Renal cortex interstitium (tissue), 11 donors: Measurements from ENCODE around the gene OPN4. TPM values are rescaled to one million over a fixed set of nuclear protein-coding genes. Genes with fewer than 3 reads are reported as not detected.

ENCODE experiments used
- DNase-seq, 11 donors: peaks; one replicate each; pipeline ENCODE4 v3.0.0-alpha.2; 2013; ENCODE audit warnings: low read depth in 9 of 11, low spot score in 4 of 11; ENCODE audit errors: extremely low read depth in 1 of 11
- polyA plus RNA-seq, 3 donors: library from polyadenylated mRNA; unstranded; fragments of 120-200 nt; gene quantifications; one replicate each; pipeline ENCODE4 v1.2.1, GENCODE V29; 2013; ENCODE audit not compliant: insufficient read length in 3 of 3

Gene OPN4
- polyA plus RNA-seq, 3 donors: not detected

DNA sequence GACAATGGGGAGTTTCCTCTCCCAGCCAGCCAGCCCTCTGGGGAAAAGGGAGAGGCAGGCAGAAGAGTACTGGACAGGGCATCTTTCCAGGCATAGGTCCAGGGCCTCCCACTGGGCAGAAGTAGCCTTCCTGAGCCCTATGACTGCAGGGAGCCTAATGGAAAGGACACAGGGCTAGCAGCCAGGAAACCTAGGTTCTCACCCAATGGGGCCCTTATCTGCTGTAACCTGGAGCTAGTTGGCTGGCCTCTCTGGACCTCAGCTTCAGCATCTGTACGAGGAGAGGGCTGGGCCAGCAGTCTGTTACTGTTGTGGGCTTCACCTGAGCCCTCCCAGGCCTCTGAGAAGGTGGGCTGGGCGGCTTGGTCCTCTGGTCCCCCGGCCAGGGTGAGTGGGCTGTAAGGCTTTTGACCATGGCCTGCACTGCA, 36.3 kb downstream of the OPN4 start:
- no peak for DNase-seq

DNA sequence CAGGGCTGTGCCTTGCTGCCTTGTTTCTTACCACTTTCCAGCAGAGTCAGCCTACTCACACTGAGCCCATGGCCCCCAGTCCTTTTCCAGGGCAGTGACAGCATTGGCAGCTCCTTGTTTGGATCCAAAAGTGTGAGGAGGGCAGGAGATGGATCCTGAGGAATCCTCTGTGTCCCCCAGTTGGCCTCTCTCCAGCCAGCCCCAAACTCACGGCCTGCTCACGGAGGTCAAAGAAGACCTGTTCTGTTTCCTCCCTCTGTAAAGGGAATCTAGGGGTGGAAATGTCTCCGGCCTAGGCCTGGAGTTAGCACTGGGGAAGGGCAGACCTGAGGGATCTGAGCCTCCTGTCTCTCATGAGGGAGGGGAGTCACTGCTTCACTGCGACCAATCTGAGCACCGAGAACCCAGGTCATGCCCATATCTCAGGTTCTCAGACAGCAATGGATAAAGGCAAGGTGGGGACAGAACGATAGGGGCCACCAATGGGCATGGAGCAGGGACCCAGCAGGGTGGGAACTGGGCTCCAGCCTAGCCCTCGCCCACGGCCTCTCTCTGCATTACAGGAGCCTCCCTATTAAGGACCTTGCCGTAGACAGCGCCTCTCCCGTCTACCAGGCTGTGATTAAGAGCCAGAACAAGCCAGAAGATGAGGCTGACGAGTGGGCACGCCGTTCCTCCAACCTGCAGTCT, 37.1 kb downstream of the OPN4 start:
- no peak for DNase-seq

DNA sequence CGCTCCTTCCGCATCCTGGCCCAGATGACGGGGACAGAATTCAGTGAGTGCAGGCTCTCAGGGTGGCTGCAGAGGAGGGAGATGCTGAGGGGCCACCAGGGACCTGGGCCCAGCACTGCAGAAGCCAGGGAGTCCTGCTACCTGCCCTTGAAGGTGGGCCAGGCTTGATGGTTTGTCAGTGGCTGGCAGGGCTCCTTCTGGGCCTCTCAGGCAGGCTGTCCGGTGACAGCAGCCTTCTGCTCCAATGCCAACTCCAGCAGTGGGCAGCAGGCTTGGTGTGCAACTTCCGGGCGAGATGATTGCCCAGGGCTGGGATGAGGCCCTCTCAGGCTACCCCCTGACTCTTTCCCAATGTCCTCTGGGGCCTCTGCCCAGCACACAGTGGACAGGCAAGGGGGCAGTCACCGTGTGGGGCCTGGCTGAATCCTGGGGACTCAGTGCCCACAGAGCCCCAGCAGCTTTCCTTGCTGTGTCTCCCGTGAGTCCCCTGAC, 37.7 kb downstream of the OPN4 start:
- no peak for DNase-seq

DNA sequence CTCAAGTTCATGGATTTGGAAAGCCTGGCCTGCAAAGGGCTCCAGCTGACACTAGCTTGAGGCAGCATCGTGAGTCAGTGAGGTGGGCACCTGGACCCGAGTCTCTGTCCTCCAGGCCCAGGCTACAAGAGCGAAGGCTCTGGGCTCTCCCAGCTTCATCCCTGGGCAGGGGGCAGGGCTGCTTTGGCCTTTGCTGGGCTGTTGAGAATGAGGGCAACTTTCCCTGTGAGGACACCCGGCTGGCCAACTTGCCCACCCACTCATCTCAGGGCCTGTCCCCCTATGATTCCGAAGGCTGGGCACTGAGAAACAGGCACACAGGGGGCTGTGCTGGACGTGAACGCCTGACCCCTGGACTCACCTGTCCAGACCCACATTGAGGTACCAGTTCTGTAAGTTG, 38.3 kb downstream of the OPN4 start:
- no peak for DNase-seq

DNA sequence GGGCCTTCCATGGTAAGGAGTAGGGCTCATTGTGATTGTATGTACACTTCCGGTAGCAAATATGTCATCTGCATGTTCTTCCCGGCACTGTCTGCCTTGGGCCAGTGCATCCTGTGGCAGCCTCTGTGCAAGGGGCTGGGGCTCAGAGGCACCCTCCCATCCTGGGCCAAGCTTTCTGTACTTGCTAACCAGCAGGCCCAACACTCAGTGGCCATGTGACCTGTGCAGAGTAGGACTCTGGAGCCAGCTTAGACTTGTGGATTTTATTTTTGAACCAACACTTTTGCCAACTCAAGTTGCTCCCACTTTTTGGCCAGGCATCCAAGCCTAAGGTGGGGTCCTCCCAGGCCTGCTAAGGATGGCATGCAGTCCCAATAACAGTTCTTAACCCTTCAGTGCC, 38.9 kb downstream of the OPN4 start:
- no peak for DNase-seq

DNA sequence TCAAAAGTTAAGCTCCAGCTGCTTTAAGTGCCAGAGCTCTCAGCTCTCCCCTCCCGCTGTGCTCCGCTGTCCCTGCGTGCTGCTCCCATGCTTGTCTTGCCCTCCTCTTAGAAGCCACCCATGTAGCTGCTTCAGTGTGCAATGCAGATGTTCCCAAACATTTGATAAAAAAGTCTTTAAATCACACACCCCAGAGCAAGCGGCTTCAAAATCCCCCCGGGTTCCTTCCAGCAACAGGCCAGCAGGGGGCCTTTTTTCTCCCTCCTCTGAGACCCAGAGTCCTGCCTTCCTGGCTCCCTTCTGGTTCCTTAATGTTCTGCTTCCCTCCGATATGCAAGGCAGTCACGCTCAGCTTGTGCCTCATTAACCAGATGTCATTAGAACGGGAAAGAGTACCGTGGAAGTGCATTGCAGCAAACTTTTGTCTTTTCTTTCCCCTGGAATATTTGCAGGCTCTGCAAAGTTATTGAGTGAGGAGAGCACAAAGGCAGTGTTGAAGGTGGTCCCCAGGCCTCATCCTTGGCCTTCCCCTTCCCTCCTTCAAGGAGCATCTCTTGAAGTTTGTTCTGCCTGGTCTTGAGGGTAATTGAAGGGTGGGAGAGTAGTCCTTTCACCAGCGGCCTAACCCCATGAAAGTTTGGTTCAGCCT, 39.5 kb downstream of the OPN4 start:
- peak in 7 of 11 donors; percentile 45 to 78 (median 63) for DNase-seq

DNA sequence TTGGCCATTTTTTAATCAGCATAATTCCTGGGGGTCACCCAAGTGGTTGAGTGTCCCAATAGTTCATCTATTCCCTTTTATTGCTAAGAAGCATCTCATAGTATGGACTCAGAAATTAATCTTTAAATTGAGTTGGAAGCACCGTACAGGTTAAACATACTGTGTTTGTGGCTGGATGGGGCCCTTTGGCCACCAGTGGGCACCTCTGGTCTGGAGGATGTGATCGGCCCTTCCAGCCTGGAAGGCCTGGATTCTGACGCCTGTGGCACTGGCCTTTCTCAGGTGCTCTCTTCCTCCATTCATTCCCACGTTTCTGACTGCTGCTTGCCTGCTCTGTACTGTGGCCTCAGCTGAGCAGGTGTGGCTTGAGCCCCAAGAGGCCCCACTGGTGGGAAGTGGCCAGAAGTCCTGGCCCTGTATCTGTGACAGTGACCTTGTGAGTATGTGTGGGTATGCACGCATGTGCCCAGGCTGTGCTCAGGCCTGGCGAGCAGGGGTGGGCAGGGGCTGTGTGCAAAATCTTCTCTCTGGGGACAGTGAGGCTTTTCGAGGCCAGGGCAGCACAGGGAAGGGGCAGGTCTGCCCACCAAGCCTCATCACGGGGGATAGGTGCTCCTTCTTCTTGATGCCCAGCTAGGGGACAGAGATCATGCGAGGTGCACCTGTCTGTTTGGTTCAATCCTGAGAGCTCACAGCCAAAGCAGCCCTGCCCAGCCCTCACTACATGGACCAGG, 44.0 kb downstream of the OPN4 start:
- no peak for DNase-seq

DNA sequence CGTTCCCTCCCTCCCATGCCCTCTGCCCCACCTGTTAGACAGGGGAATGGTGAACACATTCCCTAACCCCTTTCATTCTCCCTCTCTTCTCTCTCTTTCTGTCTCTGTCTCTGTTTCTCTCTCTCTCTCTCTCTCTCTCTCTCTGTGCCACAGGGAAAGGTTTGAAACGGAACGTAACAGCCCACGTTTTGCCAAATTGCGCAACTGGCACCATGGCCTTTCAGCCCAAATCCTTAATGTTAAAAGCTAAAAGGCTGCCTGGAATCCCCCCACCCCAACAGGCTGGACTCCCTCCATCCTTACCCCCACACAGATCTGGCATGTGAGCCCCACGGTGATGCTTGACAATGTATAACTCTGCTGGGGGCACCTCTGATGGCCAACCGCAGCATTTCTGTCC, 44.8 kb downstream of the OPN4 start:
- no peak for DNase-seq

DNA sequence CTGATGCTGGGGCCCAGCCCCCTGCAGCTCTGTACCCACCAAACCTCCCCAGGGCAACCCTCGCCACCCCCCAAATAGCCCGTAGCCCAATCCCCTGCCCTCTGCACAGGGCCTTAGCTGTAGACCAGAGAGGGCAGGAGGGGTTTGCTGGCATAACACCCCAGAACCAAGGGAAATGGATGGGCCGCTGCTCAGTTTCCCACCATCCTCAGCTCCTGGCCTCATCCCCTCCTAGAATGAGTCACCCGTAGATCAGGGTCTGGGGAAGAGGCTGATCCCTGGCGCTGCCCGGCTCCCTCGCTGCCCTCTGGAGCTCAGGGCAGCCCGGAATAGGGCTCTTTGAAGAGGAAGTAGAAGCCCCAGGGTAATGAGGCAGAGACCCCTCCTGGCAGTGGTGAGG, 45.2 kb downstream of the OPN4 start:
- no peak for DNase-seq

DNA sequence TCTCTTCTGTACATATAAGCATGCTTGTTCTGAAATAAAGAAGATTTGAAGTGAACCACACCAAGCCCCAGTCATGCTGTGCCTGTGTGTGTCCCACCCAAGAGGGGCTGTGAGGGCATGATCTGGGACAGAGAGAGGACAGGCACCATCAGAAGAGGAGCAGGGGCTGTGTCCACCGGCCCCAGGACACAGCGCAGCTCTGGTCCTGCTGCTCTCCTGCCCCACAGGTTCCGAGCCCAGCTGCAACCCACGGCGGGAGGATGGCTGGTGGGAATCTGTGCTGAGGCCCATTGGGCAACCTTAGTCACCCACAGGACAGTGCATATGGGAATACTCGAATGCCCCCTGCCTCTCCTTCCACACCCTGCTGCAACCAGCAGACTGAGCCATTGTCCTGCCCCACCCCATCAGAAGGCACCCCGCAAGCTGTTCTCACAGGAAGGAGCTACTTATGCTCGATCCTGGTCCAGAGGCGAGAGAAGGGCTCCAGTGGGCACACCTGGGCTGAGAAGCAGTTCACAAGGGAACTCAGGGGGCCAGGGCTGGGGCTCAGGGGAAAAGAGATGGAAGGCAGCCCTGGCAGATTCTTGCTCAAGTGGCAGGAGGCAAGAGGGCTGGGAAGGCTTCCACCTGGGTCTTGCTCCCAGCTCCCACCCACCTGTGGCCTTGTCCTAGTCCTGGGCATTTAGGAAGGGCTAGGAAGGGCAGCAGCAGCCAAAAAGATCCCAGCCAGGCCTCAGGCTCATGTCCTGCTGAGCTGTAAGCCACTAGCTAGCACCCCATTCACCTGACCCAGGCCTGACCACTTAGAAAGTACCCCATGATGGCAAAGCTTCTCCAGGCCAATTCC, 45.9 kb downstream of the OPN4 start:
- DNase-seq: no peak

DNA sequence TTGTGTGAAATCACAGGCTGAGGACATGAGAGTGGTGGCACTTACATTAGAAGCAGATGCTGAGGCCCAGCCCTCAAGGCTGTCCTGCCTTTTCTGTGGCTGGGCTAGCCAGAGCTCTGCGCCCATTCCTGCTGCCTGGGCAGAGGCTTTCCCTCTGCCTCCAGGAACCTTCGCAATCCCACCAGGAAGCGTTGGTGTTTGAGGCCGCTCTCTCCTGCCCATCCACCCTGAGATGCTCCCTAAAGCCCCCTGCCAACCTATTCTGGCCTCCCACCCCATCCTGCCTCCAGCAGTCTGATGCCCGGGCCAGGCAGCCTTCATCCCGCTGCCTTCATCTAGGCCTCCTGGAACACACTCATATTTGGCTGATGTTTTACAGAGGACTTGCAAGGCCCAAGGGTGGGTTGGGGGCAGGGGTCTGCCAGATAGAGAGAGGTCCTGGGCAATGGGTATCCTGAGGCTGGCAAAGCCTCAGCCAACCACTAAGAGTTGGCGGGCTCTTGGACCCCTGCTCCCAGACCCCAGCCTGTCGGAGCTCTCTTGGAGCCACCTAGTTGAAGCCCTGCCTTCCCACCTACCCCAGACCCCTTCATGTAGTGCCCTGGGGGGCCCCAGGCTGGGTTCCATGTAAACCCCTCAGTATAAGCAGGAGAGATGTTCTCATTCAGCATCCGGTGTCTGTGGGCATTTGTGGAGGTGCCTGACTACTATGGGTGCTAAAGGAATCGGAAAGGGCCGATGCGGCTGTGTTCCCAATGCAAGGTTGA, 46.7 kb downstream of the OPN4 start:
- no peak for DNase-seq

DNA sequence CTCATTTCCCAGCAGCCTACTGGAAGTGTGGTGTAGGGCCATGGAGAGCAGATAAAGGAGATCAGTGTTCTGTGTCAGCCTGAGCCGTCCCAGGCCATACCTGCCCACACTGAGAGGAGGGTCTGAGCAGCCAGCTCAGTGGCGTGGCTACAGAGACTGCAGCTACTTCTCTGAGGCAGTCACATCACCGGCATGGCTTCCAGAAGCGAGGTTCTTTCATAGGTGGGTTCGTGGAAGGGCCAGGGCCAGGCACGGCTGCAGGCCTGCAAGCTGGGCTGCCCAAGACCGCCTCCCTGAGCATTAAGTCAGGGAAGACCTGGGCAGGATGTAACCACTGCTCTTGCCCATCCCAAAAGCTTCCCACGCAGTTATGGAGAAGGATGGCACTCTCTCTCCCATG, 48.8 kb downstream of the OPN4 start:
- no peak for DNase-seq

DNA sequence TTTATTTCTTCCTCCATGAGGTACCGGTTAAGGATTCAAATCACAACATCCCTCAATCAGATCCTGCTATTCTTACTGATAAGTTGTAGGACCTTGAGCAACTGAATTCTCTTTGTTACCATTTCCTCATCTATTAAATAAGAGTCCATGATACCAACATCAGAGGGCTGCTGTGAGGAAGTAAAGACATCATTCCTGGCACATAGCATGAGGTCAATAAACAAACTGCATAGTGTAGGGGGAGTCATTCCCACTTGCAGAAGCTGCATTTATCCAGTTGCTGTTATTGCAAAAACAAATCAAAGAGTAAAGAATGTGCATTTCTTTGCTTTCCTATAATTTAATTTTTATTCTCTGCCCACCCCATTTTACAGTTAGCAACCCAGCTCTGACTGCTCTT, 50.8 kb downstream of the OPN4 start:
- DNase-seq: no peak

DNA sequence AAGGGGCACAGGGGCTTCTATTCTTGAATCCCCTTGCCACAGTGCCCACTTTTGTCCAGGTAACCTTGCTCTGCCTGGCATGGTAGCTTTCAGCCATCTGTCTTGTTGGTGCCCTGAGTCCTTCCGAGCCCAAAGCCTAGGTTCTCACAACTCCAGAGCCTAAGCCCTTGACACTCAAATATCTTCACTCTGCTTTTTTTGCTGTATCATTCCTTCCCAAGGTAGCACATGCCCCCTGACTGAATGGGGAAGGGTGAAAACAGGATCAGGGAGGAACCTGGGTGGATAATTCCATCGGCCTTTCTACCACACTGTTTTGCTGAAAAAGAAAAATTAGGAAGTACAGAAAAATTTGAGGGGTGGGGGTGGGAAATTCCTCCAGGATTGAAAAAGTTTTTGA, 51.6 kb downstream of the OPN4 start:
- DNase-seq: no peak

DNA sequence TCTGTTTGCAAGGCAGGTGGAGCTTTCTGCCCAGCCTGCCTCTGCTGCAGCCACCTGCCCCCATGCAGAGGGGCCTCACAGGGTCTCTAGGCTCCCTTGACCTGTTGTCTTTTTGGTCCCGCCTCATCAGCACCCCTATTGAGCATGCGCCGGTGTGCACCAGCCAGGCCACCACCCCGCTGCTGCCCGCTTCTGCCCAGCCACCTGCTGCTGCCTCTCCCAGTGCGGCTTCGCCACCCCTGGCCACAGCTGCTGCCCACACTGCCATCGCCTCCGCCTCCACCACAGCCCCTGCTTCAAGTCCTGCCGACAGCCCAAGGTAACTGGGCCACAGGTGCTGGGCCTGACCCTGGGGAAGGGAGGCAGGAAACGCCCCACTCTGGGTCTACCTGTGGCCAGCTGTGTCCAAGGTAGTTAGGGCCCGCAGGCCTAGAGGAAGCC, 52.1 kb downstream of the OPN4 start:
- no peak for DNase-seq

DNA sequence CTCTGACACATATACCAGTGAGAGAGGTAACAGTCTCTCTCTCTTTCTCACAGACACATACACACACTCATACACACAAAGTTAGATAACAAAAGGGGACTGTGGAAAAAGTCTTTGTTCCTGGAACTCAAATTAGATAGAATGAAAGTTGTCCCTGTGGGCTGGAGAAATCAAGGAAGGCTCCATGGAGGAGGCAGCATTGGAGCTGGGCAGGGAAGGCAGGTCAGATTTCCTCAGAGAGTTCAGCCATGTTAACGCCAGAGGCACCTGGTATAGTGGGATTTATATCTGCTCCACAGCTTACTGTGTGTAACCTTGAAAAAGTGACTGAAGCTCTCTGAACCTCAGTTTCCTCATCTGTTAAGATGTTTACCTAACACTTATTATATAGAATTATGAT, 52.6 kb downstream of the OPN4 start:
- no peak for DNase-seq

DNA sequence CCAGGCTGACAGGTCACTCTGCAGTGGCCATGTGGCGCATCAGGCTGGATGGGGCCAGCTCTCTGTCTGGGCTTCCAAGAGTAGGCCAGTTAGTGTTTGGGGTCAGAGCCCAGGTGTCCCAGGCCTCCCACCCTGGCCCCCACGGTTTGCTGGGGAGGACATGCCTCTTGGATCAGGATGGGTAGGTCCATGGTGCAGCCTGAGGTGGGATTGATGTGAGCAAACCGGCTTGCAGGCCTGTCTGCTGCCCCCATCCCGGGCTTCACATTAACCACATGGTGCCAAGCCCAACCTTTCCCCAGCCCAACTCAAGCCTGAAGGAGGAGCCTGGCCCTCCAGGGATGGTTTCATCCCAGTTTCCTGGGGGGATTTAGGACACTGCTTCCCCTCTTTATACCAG, 53.2 kb downstream of the OPN4 start:
- no peak for DNase-seq

DNA sequence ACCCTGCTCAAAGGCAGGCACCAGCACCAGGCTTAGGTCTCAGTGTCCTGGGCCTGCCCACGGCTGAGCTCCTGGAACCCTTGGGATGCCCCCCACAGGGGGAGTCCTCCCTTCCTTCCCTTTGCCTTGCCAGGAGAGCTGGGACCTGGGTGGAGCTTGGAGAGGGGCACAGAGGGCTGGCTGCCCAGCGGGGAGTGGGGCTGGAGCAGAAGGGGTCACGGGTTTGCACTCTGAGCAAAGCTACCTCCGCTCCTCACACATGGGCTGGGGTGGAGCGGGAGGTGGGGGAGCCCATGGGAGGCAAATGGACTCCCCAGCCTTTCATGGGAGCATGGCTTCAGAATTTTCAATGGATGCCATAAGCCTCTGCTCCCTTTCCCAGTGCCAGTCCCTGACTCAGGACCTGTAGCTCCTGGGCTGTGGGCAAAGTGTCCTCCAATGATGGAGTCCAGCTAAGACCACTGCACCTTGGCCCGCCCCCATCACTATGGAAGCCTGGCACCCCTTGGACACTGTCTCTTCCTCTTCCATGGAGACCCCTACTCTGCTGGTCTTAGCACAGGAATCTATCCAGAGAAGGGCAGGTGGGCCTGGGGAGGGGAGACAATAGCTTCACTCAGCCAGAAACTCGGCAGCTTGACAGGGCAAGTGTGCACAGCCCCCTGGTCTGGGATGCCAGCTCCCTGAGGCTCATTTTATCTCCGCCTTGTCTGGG, 53.9 kb downstream of the OPN4 start:
- DNase-seq: no peak
